Measurements from ENCODE around the gene FAM53B.

The FAM53B gene

DNA sequence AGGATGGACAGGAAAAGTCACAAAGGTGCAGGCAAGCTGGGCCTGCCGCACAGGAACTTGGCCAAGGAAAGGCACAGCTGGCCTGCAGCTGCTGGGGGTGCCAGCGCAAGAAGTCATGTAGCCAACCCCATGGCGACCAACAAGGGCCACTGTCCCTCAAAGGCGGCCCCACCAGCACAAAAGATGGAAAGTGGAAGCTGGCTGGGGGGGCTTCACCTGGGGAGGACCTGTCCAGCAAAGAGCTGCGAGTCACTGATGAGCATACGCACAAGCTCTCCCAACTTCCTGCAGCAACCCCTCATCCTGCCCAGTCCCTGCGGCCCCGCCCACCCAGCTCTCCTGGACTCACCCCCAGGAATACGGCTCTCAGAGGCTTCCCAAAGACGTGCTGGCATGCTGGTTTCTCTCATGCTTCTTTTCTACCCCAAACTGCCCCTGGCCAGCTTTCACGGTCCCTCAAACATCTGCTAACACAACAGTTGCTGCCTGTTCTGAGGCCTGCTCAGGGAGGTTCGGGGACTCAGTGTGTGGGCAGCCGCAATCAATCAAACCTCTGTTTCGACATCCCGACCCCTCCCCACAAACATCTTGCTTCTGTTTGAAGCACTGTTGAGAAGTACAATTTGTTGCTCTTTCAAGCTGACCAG, 67.6 kb downstream of the FAM53B start:
- no peak for DNase-seq

DNA sequence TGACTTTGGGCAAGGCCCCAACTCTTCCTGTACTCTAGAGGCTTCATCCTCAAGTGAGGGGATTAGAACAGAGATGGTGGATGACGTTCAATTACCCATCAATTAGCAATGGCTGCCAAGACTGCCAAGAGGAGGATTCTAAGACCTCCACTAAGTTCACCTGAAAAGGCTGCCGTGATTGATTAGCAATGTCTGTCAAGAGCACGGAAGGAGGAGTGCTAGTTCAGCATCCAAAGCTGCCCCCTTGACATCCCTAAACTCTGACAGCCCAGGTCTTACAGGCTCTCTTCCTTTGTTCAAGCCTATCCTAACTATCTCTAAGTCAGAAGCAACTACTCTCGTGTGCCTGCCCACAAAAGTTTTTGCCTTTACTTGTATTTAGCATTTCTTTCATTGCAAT, 68.4 kb downstream of the FAM53B start:
- DNase-seq = no peak

DNA sequence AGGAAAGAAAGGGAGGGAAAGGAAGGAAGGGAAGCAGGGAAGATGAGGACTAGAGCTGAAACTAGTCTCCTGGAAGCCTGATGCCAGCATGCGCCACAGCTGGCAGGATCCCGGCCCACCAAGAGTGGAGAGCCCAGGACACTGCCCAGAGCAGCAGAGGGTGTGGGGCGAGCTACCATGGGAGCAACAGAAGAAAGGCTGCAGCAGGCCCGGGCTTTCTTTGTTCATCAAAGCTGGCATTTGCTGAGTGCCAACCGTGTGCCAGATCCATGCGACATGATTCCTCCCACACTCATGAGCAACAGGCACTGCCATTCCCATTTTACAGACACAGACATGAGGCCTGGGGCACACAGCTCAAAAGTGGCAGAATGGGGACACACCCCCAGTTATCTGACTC, 68.9 kb downstream of the FAM53B start:
- DNase-seq = no peak

DNA sequence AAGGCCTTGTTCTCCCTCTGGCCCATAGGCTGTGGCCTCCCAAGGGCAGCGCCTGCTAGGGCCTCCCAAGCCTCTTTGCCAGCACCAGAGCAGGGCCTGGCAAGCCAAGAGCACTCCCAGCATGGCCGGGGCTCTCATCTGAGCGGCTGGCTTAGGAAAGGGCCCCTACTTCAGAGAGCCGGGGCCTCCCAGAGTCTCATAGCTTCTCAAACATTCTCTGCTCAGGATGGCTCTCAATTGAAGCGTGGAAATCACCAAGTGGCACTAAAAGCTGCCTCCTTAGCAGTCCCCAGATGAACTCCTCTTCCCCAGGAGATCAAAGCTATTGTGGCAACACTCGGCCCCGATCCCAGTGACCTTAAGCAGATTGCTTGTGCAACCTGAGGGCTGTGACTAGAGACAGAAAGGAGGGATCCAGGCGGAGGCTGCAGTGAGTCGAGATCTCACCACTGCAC, 69.4 kb downstream of the FAM53B start:
- DNase-seq = no peak

DNA sequence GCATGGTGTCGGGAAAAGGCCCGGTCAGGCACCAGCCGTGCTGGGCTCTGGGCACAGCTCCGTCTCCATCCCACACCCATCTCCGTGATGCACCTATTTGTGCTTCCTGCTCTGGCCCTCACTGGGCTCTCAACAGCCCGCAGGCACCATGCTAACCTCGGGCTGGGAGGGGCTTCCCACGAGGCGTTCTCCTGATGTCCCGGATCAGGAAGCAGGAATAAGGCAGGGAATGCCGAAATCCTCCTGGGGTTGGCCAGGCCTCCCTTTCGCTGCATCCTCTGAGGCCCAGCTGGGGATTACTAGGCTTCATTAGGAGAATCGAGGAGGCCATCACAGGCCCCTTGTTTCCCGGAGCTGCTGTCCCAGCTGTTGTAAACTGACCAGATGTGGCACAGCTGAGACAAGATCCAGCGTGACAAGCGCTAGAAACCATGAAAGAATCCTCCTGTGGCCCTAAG, 72.0 kb downstream of the FAM53B start:
- DNase-seq = no peak

DNA sequence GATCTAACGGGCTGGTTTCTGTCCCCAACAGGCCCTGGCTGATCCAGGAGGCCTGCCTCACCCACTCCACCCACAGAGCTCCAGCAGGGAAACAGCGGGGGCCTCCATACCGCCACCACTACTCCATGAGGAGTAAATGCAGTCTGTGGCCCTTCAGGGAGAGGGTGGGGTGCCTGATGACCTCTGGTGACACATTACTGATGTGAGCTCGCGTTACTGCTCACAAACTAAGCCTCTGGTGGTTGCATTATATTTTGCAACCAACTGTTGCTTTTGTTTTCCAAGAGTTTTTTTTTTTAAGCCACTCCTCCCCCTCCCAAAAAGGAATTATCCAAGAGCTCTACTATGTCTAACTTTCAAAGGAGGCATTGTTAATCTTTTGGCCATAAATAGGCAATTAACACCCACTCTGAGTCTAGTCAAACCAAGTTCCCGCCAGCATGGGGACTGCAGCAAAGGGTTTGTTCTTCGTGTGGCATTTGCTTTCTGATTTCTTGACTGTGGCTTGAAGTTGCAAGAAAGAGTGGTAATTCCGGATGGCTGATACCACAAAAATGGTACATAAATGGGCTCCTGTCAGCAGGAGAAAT, 72.6 kb downstream of the FAM53B start:
- no peak for DNase-seq

DNA sequence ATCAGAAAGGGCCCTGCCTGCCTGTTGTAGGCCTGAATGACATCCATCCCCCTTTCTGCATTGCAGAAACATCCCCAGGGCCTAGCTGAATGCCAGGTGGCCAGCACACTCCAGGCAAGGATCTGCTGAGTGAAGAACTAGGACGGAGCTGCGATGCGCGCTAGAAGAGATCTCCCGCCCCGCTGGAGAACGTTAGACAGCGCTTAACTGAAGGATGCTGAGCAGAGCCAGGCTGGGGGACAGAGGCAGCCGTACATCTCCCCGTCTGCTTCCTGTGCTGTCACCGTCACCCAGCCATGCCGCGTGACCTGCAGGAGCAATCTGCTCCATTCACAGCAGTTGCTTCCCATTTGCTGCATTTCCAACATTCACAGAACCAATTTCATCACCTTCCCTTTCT, 73.3 kb downstream of the FAM53B start:
- no peak for DNase-seq

DNA sequence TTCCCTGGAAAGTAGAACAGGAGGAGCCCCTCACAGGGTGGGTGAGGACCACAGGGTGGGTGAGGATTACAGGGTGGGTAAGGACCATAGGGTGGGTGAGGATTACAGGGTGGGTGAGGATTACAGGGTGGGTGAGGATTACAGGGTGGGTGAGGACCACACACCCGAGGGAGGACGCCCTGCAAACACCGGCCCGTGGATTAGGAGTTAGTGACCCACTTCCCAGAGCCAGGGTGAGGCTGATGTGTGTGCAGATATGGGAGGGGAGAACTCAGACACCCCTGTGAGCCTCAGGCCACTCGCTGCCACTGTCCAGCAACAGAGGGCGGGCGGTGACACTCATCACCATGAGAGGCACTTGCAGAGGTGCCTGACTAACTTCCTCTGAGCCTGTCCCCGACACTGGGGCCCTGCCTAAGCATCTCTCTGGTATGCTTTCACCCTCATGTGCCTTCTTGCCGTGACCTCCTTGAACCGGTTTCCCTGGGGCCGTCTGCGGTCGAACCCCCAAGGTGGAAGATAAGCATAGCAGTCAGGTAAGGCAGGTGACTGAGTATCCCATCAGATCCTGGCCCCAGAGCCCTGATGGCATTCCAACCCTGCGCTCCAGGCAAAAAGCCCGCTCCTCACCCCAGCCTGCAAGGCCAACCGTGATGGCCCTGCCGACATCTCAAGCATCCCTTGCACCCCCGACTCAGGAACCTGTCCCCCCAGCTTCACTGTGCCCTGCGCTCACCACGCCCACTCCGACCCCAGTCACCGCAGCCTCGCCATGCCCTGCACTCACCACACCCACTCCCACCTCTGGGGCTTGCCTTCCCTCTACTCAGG, 74.1 kb downstream of the FAM53B start:
- DNase-seq = no peak

DNA sequence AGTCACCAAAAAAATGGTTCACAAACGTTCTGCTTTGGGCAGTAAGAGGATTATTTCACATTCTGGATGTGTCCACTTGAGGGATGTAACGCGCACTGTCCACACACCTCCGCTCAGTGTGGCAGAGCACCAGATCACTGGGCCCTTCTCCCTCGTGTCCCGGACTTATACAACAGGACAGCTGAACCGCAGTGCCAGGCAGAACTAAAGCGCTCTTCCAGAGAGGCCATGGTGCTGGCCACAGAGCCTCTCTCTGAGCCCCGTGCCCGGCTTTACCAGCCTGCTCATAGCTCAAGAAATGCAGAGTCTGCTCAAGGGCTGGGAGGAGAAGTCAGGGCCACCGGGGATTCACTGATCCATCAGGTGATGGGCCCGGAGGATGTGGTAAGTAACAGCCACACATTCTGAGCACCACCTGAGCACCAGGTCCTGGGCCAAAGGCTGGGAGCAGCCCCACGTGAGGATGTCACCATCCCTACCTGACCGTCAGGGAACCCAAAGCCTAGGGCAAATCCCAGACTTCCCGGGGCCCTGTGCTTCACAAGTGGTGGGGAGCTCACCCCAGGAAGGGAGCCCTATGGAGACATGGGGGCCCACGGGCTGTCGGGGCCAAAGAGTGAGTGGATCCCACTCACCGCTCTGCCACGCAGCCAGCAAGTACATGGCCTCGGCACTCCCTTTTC, 74.9 kb downstream of the FAM53B start:
- DNase-seq = no peak

DNA sequence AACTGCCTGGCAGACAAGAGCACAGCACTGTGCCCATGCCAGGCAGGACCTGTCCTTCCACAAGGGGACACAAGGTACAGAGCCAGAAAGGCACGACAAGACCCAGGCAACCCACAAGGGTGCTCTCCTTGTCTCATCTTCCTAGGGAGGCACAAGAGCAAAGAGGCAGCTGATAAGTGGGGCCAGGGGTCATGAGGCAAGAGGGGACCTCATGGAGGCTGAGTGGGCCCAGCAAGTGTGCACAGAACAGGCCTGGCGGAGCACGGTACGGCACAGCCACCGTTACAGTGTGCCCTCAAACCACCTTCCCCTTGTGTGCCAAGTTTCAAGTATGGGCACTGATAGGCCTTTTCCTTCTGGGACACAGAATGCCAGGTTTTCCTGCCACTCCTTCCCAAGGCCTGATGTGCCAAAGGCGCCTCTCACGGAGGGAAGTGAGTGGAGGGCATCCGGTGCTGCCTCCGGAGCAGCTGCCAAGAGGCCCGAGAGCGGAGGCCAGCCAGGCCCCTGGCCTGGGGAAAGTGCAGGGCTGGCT, 75.6 kb downstream of the FAM53B start:
- no peak for DNase-seq

DNA sequence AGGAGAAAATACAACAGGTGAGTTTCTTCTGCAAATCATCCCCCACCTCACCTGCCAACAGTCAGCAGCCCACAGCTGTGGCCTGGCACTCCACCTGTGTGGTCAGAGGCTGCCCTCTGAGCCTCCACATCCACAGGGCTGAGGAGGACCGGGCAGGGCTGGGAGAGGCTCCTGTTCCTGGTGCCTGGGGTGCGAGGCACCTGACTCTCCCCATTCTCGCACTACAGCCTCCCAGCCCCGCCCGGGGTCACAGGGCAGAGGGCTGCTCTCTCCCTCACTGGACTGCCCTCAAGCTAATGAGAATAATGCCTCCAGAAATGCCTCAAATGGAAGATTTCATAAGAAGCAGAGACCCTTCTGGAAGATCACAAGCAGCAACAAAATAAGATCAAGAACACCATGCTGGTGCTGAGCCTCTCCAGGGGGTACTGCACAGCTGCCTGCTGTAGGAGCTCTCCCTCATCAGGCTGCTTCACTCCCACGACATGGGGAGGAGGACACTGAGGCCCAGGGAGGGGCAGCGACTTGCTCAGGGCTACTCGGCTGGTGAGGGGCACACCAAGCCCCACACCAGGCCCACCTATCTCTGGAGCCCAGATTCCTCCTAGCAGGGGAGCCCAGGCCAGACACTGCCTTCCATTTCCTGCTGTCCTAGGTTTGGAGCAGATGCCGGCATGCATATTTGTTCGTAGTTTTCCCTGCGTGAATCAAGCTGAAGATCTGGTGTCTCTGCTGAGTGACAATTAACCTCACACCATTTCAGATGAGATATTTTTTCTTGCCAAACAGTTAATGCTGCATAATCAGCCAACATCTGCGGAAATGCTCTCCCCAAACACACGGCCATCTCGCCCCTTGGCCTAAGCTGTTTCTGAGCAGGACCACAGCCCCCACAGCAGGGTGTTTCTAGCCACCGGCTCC, 76.5 kb downstream of the FAM53B start:
- no peak for DNase-seq

DNA sequence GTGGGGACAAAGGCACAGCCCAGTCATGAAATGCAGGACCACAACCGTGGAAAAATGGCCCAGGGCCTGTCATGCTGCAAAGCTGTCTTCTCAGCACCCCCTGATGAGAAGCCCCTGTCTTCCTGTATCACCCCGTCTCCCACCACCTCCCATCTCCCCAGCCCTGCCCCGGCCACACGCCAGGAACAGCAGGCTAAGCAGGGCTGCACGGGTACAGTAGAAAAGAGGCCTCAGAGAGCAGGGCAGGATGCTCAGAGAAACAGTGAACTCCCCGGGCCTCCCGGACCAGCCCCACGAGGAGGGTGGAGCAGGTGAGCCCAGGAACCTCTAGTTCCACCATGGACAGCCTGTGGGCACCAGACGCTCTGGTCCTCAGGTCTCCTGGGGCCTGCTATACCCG, 77.7 kb downstream of the FAM53B start:
- DNase-seq = no peak

DNA sequence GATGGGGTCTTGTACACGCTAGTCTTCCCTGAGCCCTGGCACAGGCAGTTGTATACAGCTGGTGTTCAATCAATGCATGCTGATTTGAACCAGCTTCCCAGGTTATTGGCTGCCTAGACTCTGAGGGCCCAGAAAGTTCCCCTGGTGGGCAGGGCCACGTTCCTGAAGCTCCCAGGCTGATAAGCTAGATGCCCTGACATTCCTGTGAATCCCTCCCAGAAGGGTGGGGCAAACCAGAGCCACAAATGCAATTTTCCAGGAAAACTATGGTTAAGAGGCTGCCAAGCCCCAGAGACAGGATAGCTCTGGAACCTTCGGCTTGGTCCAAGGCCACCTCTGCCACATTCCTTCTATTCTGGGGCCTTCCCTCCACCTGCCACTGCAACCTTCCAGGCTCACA, 78.2 kb downstream of the FAM53B start:
- DNase-seq = no peak

DNA sequence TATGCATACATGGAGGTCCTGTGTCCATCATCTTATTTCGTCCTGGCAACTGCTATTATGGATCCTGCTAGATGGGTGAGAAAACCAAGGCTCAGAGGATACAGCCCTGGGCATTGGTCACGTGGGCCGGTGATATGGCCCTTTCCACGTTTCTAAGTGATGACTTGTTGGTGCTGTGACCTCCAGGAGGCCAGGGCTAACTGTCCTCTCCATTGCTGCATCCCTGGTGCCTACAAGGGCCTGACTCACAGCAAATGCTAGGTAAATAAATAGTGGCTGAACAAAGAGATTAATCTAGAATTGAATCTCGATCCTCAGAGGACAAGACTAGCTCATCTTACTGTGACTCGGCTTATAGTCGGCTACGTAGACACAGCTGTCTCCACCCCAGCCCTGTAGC, 78.6 kb downstream of the FAM53B start:
- no peak for DNase-seq

DNA sequence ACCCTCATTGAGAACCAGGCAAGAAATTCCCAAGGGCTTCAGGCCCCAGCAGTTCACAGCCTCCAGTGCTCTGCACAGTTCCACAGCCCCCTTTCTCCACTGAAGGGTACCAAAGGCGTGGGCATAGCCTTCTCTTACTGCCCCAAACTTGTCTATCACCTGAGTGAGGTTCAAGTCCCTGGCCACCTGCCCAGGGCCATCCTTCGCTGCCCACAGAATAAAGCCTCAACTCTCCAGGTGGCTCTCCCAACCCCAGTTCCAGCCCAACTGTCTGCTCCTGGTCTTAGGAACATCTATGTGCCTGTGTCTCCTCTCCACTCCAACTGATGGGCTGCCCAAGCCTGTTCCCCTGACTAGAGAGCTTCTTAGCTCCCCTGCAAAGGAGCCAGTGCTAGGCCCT, 79.1 kb downstream of the FAM53B start:
- no peak for DNase-seq

DNA sequence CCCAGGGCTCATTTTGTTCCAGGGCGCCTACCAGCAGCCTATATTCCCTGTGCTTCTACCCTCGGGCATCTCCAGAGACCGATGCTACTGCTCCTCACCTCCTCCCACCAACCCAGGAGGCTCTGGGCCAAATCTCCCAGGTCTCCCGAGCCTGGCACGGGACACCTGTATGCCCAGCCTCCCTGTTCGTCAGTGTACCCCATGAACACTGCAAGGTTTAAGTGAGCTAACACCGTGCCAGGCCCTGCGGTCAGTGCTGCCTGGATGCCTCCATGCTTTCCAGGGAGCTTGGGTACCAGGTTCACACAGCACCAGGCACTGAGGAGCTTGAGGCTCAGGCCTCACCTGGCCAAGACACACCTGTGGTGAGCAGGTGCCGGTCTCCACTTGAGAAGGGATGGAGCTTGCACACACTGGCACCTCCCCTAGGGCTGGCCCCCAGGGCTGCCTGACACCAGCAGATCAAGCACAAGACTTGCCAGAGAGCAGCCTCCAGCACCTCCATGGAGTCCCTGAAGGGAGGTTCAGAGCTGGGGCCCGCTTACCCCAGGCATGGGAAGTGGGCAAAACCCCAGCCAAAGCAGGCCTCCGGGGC, 80.3 kb downstream of the FAM53B start:
- no peak for DNase-seq

DNA sequence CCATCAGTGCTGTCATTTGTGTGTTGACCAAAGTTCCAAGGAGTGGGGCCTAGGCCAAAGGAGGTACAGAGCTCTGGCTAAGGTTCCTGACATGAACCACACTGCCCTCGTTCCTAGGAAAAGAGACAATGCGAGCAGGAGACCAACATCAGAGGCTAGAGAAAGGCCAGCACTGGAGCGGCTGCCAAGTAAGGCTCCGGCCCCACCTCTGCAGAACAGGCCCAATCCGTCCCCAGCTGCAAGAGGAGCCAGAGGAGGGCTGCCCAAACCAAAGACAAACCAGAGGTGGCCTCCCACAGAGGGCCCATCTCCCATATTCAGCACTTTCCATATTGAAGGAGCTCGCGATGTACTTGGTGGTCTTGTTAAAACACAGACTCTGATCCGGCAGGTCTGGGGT, 81.0 kb downstream of the FAM53B start:
- no peak for DNase-seq

DNA sequence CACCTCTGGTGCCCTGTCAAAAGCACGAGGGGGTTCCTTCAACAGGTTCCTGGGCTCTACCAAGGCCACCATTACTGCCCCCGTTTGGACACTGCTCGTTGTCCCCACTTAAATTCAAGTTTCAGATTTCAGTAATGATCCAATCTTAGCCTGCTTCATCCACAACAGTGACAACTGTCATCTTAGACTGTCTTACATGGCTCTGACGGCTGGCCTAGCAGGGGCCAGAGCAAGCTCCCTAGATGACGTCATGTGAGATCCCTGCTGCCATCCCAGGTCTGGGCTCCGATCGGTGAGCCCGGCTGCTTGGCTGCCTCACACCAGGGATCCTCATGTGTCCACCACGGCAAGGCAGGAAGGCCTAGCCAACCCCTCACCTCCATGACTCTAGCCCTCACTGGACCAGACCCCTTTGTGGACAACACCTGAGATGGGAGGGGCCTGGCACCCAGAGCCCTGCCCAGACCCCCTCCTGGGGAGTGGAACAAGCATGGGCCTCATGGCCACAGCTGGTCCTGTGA, 82.5 kb downstream of the FAM53B start:
- no peak for DNase-seq

DNA sequence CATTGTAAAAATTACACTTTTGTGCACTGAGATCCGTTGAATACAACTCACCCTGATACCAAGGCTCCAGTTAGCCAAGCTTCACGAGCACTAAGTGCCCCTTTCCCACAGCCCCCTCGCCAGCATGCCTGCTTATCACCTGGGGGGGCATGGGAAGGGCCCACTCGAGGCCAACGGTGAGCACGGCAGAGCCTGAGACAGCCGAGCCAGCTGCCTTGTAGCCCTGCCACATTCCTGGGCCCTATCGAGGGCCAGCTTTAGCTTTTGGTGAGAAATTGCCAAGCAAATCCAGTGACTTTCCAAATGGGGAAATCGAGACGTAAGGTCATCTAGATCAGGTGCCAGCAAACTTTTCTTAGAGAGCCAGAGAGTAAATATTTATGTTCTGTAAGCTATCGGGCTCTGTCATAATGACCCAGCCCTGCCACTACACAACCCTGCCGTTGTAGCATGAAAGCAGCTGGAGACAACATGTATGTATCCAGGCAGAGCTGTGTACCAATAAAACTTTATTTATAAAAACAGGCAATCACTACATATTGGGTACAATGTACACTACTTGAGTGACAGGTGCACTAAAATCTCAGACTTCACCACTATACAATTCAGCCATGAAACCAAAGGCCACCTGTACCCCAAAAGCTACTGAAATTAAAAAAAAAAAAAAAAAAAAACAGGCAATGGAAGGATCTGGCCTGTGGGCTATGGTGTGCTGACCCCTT, 83.6 kb downstream of the FAM53B start:
- DNase-seq = no peak

DNA sequence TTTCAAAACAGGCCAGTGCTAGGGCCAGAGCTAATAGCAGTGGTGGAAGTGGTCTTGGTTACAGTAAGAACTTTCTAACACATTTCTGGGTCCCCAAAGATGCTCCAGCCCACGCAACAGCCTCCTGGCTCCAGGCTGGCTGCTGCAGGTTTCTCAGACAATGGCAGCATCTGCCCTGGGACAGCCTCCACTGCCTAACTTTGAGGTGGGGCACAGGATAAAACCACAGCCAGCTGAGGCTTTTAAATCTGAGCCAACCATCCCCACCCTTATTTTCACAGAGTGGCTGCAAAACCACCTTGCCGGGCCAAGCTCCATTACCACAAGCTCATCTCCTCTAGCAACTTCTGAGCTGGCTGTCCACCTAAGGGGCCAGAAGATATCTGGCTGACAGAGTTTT, 84.8 kb downstream of the FAM53B start:
- DNase-seq = no peak
